HG02885 (cell line): ENCODE data around the gene SH2D3C.

Experiments used
- ATAC-seq: cut with Tn5 transposase; IDR thresholded peaks from one replicate; pipeline ENCODE4 v1.9.1; 2021; ENCODE audit warnings: mild to moderate bottlenecking; ENCODE audit not compliant: unreplicated experiment, poor library complexity

The SH2D3C gene

DNA sequence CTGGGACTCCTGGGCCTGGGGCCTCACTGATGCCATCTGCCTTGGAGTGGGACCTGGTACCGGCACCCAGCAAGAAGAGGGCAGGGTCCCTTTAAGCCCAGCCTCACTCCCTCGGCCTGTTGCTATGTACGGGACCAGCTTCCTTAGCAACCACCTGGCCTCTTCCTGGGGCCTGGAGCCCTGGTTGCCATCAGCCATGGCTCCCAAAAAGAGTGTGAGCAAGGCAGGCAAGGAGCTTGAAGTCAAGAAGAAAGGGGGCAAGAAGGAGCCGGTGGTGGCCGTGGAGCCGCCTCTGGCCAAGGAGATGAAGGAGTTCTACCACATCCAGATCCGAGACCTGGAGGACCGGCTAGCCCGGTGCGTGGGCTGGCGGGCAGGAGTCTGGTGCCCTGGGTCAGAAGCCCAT lies 71.6 kb downstream of the SH2D3C start, which contains the start of gene CFAP157:
TSS of gene CFAP157 (plus strand) at position 153 of the 406 bp plus-strand sequence. CDS start at position 197, 44 bp downstream.
- no peak for ATAC-seq

- ATAC-seq: no peak
These were observed 72.7 kb downstream of the SH2D3C start for GRCh38 chr9:127705577-127706379.

GRCh38 chr9:127703289-127703946 lies 75.0 kb downstream of the SH2D3C start:
- ATAC-seq: no peak

GRCh38 chr9:127700594-127701255 lies 77.7 kb downstream of the SH2D3C start:
- no peak for ATAC-seq

DNA sequence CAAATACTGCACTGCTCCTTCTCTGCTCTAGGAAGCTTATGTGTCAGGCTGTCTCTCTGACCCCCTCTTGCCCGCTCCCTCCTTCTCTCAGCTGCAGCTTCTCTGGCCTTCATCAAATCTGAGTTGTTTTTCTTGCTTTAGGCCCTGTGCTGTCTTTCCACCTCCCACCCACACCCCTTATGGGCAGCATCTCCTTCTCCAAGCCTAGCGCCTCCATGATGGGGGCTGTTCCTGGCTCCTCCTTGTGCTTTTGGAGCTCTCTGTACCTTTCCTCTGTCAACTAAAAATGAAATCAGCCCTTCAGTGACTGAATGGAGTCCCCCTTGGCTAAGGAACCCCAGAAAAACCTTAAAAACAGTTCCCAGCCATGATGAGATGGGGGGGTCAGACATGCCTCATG lies 78.3 kb downstream of the SH2D3C start:
- no peak for ATAC-seq

DNA sequence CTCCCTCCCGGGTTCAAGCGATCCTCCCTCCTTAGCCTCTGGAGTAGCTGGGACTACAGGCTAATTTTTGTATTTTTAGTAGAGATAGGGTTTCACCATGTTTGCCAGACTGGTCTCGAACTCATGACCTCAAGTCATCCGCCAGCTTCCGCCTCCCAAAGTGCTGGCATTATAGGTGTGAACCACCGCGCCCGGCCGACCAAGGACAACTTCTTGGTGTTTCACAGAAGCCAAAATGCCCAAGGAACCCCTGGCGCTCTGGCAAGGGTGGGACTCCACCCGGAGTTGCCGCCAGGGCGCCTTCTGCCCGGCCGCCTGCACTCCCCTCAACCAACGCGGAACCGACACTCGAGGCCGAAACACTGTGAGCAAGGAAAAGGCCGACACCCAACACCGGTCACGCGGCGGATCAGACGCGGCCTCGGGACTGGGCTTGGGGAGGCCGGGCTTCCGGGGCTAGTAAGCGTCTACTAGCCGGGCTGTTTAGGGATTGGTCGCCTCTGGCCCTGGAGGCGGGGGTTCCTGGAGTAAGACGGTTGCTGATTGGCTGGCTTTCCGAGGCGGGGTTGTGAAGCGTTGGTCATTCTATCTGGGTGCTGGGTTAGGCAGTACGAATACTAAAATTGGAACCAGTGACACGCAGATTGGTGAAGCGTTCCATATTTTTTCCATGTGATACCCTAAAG lies 79.3 kb downstream of the SH2D3C start:
- ATAC-seq: peak; percentile 95

- ATAC-seq: no peak
These were observed 80.1 kb downstream of the SH2D3C start for GRCh38 chr9:127698386-127698785.

- ATAC-seq: no peak
These were observed 80.9 kb downstream of the SH2D3C start for GRCh38 chr9:127697575-127697974.

GRCh38 chr9:127694890-127695720 lies 83.4 kb downstream of the SH2D3C start:
- no peak for ATAC-seq

DNA sequence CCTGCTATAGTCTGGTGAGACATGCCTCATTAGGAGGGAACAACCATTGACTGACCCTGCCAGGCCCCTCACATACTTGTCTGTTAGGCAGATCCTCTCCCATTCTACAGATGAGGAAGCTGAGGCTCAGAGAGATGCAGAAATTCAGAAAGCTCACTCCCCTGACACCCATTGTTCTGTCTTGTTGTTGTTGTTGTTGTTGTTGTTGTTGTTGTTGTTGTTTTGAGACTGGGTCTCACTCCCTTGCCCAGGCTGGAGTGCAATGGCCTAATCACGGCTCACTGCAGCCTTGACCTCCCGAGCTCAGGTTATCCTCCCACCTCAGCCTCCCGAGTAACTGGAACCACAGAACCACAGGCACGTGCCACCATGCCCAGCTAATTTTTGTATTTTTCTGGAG lies 84.8 kb downstream of the SH2D3C start:
- no peak for ATAC-seq

- no peak for ATAC-seq
These were observed 85.3 kb downstream of the SH2D3C start for GRCh38 chr9:127693143-127693542.

GRCh38 chr9:127692071-127692470 lies 86.4 kb downstream of the SH2D3C start:
- no peak for ATAC-seq

DNA sequence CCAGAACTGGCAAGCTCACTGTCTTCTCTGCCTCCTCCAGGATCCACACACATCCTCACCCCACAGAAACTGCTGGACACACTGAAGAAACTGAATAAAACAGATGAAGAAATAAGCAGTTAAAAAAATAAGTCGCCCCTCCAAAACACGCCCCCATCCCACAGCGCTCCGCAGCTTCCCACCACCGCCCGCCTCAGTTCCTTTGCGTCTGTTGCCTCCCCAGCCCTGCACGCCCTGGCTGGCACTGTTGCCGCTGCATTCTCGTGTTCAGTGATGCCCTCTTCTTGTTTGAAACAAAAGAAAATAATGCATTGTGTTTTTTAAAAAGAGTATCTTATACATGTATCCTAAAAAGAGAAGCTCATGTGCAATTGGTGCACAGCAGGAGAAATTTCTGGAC lies 87.7 kb downstream of the SH2D3C start:
- ATAC-seq: no peak

DNA sequence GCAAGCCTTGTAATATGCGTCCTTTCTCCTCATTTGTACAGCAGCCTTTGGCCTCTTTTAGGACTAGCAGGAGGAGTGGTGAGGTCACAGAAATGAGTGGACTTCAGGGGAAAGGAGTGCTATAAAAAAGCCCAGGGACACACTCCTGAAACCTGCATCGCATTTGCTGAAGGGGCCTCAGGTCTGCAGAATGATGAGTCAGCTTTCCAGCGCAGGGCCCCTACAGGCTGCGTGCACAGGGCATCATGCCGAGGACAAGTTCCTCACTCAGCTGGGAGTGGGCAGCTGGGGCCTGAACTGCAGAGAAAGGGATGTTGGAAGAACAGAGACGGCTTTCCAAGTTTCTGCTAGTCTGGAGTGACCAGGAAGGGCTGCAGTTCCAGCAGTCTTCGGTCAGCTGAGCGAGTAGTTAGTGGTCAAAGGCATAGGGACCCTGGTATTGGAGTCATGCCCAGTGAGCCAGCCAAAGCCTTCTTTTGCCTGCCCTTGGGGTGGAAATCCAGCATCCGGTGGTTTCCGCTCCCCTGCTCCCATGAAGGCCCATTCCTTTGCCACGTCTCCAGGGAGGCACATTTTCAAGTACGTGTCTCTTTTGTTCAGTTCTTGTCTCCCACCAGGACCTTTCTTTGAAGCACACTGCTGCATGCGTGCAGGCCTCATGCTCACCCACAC lies 89.0 kb downstream of the SH2D3C start:
- ATAC-seq: no peak
